Activated T-cell treated with anti-CD3 and anti-CD28 coated beads for 1 hour (primary cell): ENCODE data around the gene DHCR7.

Experiments
- DNase-seq: peaks from one replicate; pipeline ENCODE4 v3.0.0-alpha.2; 2020; ENCODE audit warnings: low read depth

DHCR7 gene

GRCh38 chr11:71410363-71410966, 37.7 kb downstream of the DHCR7 start:
- DNase-seq: no peak

GRCh38 chr11:71408826-71409225, 39.4 kb downstream of the DHCR7 start:
- DNase-seq: no peak

- no peak for DNase-seq
Measured at GRCh38 chr11:71407356-71407755, 40.8 kb downstream of the DHCR7 start.

GRCh38 chr11:71406681-71407080, 41.5 kb downstream of the DHCR7 start:
- DNase-seq: no peak

GRCh38 chr11:71404209-71404608, 44.0 kb downstream of the DHCR7 start:
- no peak for DNase-seq

GRCh38 chr11:71402878-71403277, 45.3 kb downstream of the DHCR7 start:
- DNase-seq: no peak

GRCh38 chr11:71400216-71400615, 48.0 kb downstream of the DHCR7 start:
- DNase-seq: no peak

- DNase-seq: no peak
Measured at GRCh38 chr11:71399341-71399740, 48.9 kb downstream of the DHCR7 start.

- DNase-seq: no peak
Measured at GRCh38 chr11:71397961-71398360, 50.2 kb downstream of the DHCR7 start.

- no peak for DNase-seq
Measured at GRCh38 chr11:71397331-71397860, 50.8 kb downstream of the DHCR7 start.

GRCh38 chr11:71396548-71397123, 51.6 kb downstream of the DHCR7 start:
- DNase-seq: no peak

GRCh38 chr11:71395774-71396173, 52.4 kb downstream of the DHCR7 start:
- no peak for DNase-seq

GRCh38 chr11:71395263-71395560, 53.0 kb downstream of the DHCR7 start:
- DNase-seq: no peak

GRCh38 chr11:71393283-71393682, 54.9 kb downstream of the DHCR7 start:
- DNase-seq: no peak

GRCh38 chr11:71391796-71392195, 56.4 kb downstream of the DHCR7 start:
- no peak for DNase-seq

GRCh38 chr11:71391352-71391751, 56.8 kb downstream of the DHCR7 start:
- no peak for DNase-seq

GRCh38 chr11:71388637-71389235, 59.5 kb downstream of the DHCR7 start:
- DNase-seq: no peak

GRCh38 chr11:71387784-71388636, 60.2 kb downstream of the DHCR7 start:
- no peak for DNase-seq

- no peak for DNase-seq
Measured at GRCh38 chr11:71387200-71387599, 61.0 kb downstream of the DHCR7 start.

GRCh38 chr11:71386202-71386601, 62.0 kb downstream of the DHCR7 start:
- DNase-seq: no peak

- DNase-seq: no peak
Measured at GRCh38 chr11:71385091-71385490, 63.1 kb downstream of the DHCR7 start.

GRCh38 chr11:71384561-71384960, 63.6 kb downstream of the DHCR7 start:
- no peak for DNase-seq
